Cardiac fibroblast (primary cell): ENCODE measurements around the gene CSPG4.
"Not testable (repeated sequence)": the region's sequence is repeated elsewhere in the genome, so short reads cannot be mapped to it uniquely, and the experiment has no call there.

Experiments
- DNase-seq, 2 donors: peaks; one replicate each; pipeline versions ENCODE4 v3.0.0 to v3.0.0-alpha.2; 2010; ENCODE audit warnings: low read depth in 2 of 2
- H3K4me3 ChIP-seq, 2 donors: replicated peaks in 1 of 2; 1 replicate in 1 of 2; 2 replicates in 1 of 2; pipeline ENCODE4 v1.5.1; 2011; ENCODE audit warnings: low read depth in 2 of 2, low read length in 2 of 2, mild to moderate bottlenecking in 2 of 2, moderate library complexity in 1 of 2
- CTCF ChIP-seq: IDR thresholded peaks from one replicate; pipeline ENCODE4 v1.5.1; 2011; ENCODE audit warnings: low read depth, mild to moderate bottlenecking, low read length, inconsistent platforms

The CSPG4 gene

GRCh38 chr15:75696854-75697259 lies 15.8 kb downstream of the CSPG4 start:
- no peak for DNase-seq
- no peak for TF ChIP-seq CTCF
- H3K4me3 ChIP-seq = no peak overlapping the region

- no peak for TF ChIP-seq CTCF
- DNase-seq = no peak
- no peak overlapping the region for H3K4me3 ChIP-seq
Measured at GRCh38 chr15:75696311-75696720, 16.3 kb downstream of the CSPG4 start.

- no peak for DNase-seq
- TF ChIP-seq CTCF = no peak
- no peak overlapping the region for H3K4me3 ChIP-seq
Measured at GRCh38 chr15:75695634-75696310, 16.9 kb downstream of the CSPG4 start.

GRCh38 chr15:75695220-75695619 lies 17.4 kb downstream of the CSPG4 start:
- H3K4me3 ChIP-seq = no peak overlapping the region
- DNase-seq = no peak

DNA sequence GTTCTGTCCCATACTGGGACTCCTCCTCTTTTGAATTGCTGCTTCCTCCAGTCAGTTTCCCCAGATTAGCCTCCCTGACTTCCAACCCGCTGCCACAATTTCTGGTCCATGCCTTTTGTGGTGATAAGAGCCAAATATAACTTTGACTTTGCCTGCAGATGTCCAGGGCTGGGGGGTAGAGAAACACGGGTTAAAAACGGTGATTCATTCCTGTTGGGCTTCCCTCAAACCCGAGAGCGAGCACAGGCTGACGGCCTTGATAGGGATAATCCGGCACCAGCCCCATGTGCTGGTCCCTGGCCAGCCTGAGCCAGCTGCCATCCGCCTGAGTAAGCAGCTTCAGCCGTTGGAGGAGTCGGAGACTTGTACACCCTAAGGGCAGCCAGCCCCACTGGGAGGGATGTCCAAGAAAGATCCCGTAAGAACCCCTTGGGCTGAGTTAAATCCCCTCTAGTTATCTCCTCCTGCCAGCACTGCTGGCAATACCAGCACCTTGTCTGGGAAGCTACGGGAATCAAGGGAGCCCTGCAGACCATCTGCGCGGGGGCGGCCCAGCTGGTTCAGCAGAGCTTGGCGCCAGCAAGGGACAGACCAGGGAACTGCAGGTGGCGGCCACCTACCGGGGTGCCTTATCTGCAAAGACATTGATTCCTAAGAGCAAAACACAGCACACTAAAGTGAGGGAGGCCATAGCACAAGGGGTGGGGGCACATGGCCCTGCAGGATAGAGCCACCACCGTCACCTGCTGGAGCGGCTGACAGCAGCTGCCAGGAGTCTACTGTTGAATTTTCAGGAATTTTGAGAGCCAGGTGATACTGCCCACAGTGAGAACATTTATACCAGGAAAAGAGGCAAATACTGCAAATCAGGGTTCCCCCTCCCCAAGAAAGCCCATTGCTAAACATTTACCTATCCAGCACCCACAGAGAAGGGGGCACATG lies 18.1 kb downstream of the CSPG4 start:
- no peak overlapping the region for H3K4me3 ChIP-seq
- TF ChIP-seq CTCF = peak; percentile 47
- DNase-seq = peak; percentile 96 to 97

More at GRCh38 chr15:75695220-75695619, 17.4 kb downstream of the CSPG4 start:
- no peak for TF ChIP-seq CTCF

DNA sequence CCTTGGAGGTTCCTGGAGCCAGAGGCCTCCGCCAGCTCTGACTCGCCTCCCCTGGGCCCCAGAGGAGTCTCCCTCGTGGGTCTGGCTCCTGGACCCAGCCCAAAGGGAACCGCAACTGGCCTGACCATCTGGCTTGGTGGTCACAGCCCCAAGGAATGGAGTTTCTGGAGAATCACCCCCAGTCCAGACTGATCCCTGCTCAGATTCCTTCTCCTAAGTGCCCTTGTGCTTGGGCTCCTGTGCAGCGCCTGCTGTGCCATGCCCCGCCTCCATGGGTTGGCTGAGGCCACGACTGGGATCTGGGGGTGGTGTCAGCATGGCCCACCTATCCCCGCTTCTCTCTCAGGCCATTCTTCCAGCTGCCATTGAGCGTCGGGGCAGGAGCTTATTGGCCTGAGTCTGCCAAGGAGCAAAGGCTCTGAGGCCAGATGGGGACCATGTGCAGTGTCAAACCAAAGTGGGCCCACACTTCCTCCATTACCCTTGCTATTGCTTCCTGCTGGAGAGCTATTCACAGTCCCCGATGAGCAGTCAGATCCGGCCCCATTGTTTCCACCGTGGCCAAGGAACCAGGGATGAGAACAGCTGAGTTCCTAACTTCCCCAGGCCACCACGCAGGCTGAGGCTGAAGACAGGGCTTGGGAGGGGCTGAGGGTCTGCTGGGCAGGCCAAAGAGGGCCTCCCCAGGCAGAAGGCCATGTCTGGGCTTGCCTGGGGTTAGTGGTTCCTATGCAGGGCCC lies 19.0 kb downstream of the CSPG4 start:
- DNase-seq = peak; percentile 59 to 74
- no peak for TF ChIP-seq CTCF
- H3K4me3 ChIP-seq = no peak overlapping the region

DNA sequence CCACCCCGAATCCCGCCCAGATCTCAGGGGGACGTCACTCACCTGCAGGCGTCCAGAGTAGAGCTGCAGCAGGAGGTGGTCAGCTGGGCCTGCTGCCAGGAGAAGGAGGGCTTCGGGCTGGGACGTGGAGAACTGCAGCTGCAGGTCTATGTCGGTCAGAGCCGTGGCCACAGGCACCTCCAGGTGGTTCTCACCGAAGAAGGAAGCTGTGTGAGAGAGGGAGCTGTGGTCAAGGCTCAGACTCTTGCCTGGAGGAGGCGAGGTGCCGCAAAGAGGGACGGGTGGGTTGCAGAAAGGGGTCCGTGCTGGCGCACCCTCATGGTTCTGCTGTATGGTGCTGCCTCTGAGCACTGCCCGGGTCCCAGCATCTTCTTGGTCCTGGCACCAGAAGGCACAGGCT lies 19.6 kb downstream of the CSPG4 start:
- H3K4me3 ChIP-seq, DNase-seq: not testable (repeated sequence)

DNA sequence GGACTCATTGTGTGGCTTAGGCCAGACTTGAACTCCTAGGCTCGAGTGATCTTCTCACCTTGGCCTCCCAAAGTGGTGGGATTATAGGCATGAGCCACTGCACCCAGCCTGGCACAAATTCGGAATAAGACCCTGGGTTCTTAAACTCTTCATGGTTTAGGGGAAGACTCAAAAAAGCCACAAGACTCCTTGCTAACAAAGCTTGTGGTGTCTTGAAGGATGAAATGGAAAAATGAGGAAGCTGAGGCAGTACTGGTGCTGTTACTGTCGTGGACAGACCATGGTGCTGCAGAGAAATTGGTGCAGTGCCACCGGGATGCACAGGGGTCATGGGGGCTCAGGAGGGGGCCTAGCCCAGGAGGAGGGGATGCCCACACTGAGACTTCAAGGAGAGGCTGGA lies 20.3 kb downstream of the CSPG4 start:
- H3K4me3 ChIP-seq, DNase-seq: not testable (repeated sequence)

DNA sequence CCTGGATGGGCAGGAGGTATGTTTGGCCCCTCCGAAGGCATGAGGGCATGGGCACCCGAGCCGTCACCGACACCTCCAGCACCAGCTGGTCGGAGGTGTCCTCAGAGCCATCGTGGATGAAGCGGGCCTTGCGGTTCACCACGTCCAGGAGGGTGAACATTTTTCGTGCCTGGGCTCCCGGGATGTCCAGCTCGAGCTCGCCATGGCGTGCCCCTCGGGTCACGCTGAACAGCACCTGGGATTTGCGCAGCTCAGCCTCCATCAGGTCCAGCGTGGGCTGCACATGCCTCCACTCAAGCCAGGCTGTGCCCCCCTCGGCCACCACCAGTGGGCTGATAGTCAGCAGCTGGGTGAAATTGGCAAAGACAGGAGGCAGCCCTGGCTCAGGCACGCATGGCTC lies 23.2 kb downstream of the CSPG4 start:
- not testable (repeated sequence) for DNase-seq, H3K4me3 ChIP-seq
